OCI-LY7 (cell line): ENCODE results near the gene ENOX1. TPM values are rescaled to one million over a fixed set of nuclear protein-coding genes. Genes with fewer than 3 reads are reported as not detected.

ENCODE experiments used
- BruUV-seq: library from RNA; stranded (reverse); fragments of 400-500 nt; replicated peaks from 2 replicates; lab custom pipeline; 2021; lab: Mats Ljungman, UMichigan
- CTCF ChIA-PET: fragments of 300-600 bp; sonication (Branson Sonifier 250); formaldehyde crosslinking; loops from one replicate; lab custom pipeline; 2022; ENCODE audit warnings: antibody characterized with exemption; ENCODE audit not compliant: unreplicated experiment; lab: Charles Lee
- POLR2A ChIA-PET: fragments of 300-600 bp; sonication (Branson Sonifier 250); formaldehyde crosslinking; loops from one replicate; lab custom pipeline; 2022; ENCODE audit warnings: antibody characterized with exemption; lab: Charles Lee
- DNase-seq: peaks from one replicate; pipeline ENCODE4 v3.0.0-alpha.2; 2015; ENCODE audit warnings: low spot score
- H2AFZ ChIP-seq: fragments of 200-600 bp; sonication (generic), shearing (Covaris generic); 2 replicates; pipeline ENCODE4 v1.6.1; 2014; ENCODE audit warnings: mild to moderate bottlenecking, antibody characterized with exemption, low read length, moderate library complexity
- H3K27ac ChIP-seq: fragments of 200-600 bp; sonication (generic); 2 replicates; pipeline ENCODE4 v1.5.1; 2014; ENCODE audit warnings: mixed run types, low read depth, mild to moderate bottlenecking, moderate library complexity, low read length, inconsistent platforms; ENCODE audit not compliant: poor library complexity, severe bottlenecking
- H3K36me3 ChIP-seq: fragments of 200-600 bp; sonication (generic); 2 replicates; pipeline ENCODE4 v1.6.1; 2014; ENCODE audit warnings: mild to moderate bottlenecking, antibody characterized with exemption, low read length, moderate library complexity, mixed read lengths; ENCODE audit not compliant: insufficient read depth
- H3K4me1 ChIP-seq: fragments of 200-600 bp; sonication (generic); 2 replicates; pipeline ENCODE4 v1.5.1; 2014; ENCODE audit warnings: mild to moderate bottlenecking, low read length; ENCODE audit not compliant: insufficient read depth, poor library complexity, severe bottlenecking
- H3K4me2 ChIP-seq: fragments of 200-600 bp; sonication (generic); 2 replicates; pipeline ENCODE4 v1.6.1; 2014; ENCODE audit warnings: mild to moderate bottlenecking, low read length
- H3K4me3 ChIP-seq: fragments of 200-600 bp; sonication (generic); 2 replicates; pipeline ENCODE4 v1.5.1; 2014; ENCODE audit warnings: mild to moderate bottlenecking, low read depth, low read length; ENCODE audit not compliant: poor library complexity, severe bottlenecking
- H3K79me2 ChIP-seq: fragments of 200-600 bp; sonication (generic); 2 replicates; pipeline ENCODE4 v1.6.1; 2016; ENCODE audit warnings: low read depth, mild to moderate bottlenecking, low read length, moderate library complexity, mixed read lengths; ENCODE audit not compliant: insufficient read depth
- H3K9me2 ChIP-seq: fragments of 200-600 bp; sonication (generic); 2 replicates; pipeline ENCODE4 v1.6.1; 2016; ENCODE audit warnings: mild to moderate bottlenecking, low read length, mixed read lengths; ENCODE audit not compliant: insufficient read depth
- H3K9me3 ChIP-seq: fragments of 200-600 bp; sonication (generic); 2 replicates; pipeline ENCODE4 v1.6.1; 2014; ENCODE audit warnings: mild to moderate bottlenecking, mixed run types, low read length, mixed read lengths
- H4K20me1 ChIP-seq: fragments of 200-600 bp; sonication (generic); 2 replicates; pipeline ENCODE4 v1.6.1; 2014; ENCODE audit warnings: mild to moderate bottlenecking, antibody characterized with exemption, low read length, moderate library complexity, mixed read lengths; ENCODE audit not compliant: insufficient read depth
- CTCF ChIP-seq: fragments of 200-600 bp; sonication (generic); conservative IDR thresholded peaks from 2 replicates; pipeline ENCODE4 v1.5.1; 2014; ENCODE audit warnings: mild to moderate bottlenecking, antibody characterized with exemption, low read length, moderate library complexity, mixed read lengths
- EZH2phosphoT487 ChIP-seq: fragments of 200-600 bp; sonication (generic); IDR thresholded peaks from 2 replicates; pipeline ENCODE4 v1.6.1; 2018; ENCODE audit warnings: low read depth, borderline replicate concordance, mild to moderate bottlenecking, mixed run types, antibody characterized with exemption, low read length, moderate library complexity, mixed read lengths
- intact Hi-C: fragments of 100-400 bp; cut with micrococcal nuclease; formaldehyde crosslinking; loops from one replicate; pipeline ENCODE4 v1.10.0; 2022; ENCODE audit not compliant: unreplicated experiment
- total RNA-seq, 2 experiments: library from RNA; depleted of rRNA in 1 of 2; stranded (reverse); fragments of >200 nt in 1 of 2; shearing (Covaris generic) in 1 of 2; gene quantifications; 2 replicates each; pipeline ENCODE4 v1.2.3, GENCODE V29; 2014 to 2022

The ENOX1 gene
- total RNA-seq, 2 experiments from 2014 or later: 0.03 TPM; not detected in 1

- no TSS peak for BruUV-seq
- Histone ChIP-seq H3K9me2 (no peaks in the 10 kb centered on the region), H3K27ac (no peak overlapping the region), H3K36me3 (no peaks in the 10 kb centered on the region), H2AFZ (no peak overlapping the region), H4K20me1 (no peaks in the 10 kb centered on the region), H3K4me3 (no peak overlapping the region), H3K79me2 (no peaks in the 10 kb centered on the region), H3K4me2 (no peak overlapping the region), H3K9me3 (no peaks in the 10 kb centered on the region), H3K4me1 (no peaks in the 10 kb centered on the region)
- ChIA-PET POLR2A (interaction anchor here (0.6 to 0.9 kb wide), 4 partner anchors 29 to 1516 kb away, joined by 3 read pairs; no protein-coding TSS in a partner anchor), CTCF (no interaction called here)
- TF ChIP-seq EZH2phosphoT487 (no peak), CTCF (no peak)
- DNase-seq: no peak
- intact Hi-C loops: no loop called here
Observed at GRCh38 chr13:43697323-43697722, 89.4 kb downstream of the ENOX1 start.

GRCh38 chr13:43694146-43694664, 92.6 kb downstream of the ENOX1 start:
- Histone ChIP-seq H3K9me2 (no peaks in the 10 kb centered on the region), H3K4me2 (no peak overlapping the region), H3K36me3 (no peaks in the 10 kb centered on the region), H3K79me2 (no peaks in the 10 kb centered on the region), H3K4me3 (no peak overlapping the region), H3K27ac (no peak overlapping the region), H3K4me1 (no peaks in the 10 kb centered on the region), H4K20me1 (no peaks in the 10 kb centered on the region), H3K9me3 (no peaks in the 10 kb centered on the region), H2AFZ (no peak overlapping the region)
- TF ChIP-seq CTCF (no peak), EZH2phosphoT487 (no peak)
- intact Hi-C loops: no loop called here
- POLR2A ChIA-PET: interaction anchor here (0.6 to 0.7 kb wide), 2 partner anchors 13 to 83 kb away, joined by 3 read pairs; no protein-coding TSS in a partner anchor
- no TSS peak for BruUV-seq
- CTCF ChIA-PET: no interaction called here
- no peak for DNase-seq

GRCh38 chr13:43693639-43694038, 93.1 kb downstream of the ENOX1 start:
- CTCF ChIA-PET: no interaction called here
- H3K27ac ChIP-seq: no peak overlapping the region
- intact Hi-C loops: no loop called here

More at GRCh38 chr13:43693639-43694038, 93.1 kb downstream of the ENOX1 start:
- POLR2A ChIA-PET: interaction anchor here (0.7 kb wide), 1 partner anchor 13 kb away, joined by 3 read pairs; no protein-coding TSS in a partner anchor
- DNase-seq: no peak
- Histone ChIP-seq H3K9me3 (no peaks in the 10 kb centered on the region), H4K20me1 (no peaks in the 10 kb centered on the region), H3K4me3 (no peak overlapping the region), H2AFZ (no peak overlapping the region), H3K4me1 (no peaks in the 10 kb centered on the region), H3K4me2 (no peak overlapping the region), H3K36me3 (no peaks in the 10 kb centered on the region), H3K79me2 (no peaks in the 10 kb centered on the region), H3K9me2 (no peaks in the 10 kb centered on the region)
- no TSS peak for BruUV-seq
- TF ChIP-seq EZH2phosphoT487: no peak
- no peak for TF ChIP-seq CTCF
